Neural cell (in vitro differentiated cells): ENCODE measurements around the gene CLSTN2.

Experiments
- EZH2 ChIP-seq: fragments of 200-600, 300-800 bp; shearing (Covaris generic), sonication (generic); IDR thresholded peaks from 2 replicates; pipeline ENCODE4 v1.6.1; 2014; ENCODE audit warnings: antibody characterized with exemption, low read length, borderline replicate concordance, mild to moderate bottlenecking; ENCODE audit not compliant: insufficient read depth, poor library complexity, severe bottlenecking
- POLR2AphosphoS5 ChIP-seq: IDR thresholded peaks from 2 replicates; pipeline ENCODE4 v1.6.1; 2012
- RAD21 ChIP-seq: fragments of 450-650 bp; conservative IDR thresholded peaks from 2 replicates; pipeline ENCODE4 v1.6.1; 2014; ENCODE audit warnings: antibody characterized with exemption, mild to moderate bottlenecking, moderate library complexity
- REST ChIP-seq: IDR thresholded peaks from 2 replicates; pipeline ENCODE4 v1.6.1; 2012; ENCODE audit warnings: borderline replicate concordance
- TAF1 ChIP-seq: IDR thresholded peaks from 2 replicates; pipeline ENCODE4 v1.6.1; 2012; ENCODE audit warnings: low read depth
- TF ChIP-seq, protein P1 (sequence below): fragments of 450-650 bp; IDR thresholded peaks from 2 replicates; pipeline ENCODE4 v1.5.1; 2014; ENCODE audit warnings: antibody characterized with exemption, mild to moderate bottlenecking, moderate library complexity; ENCODE audit not compliant: poor library complexity, severe bottlenecking

- no peak for TF ChIP-seq EZH2
- no peak for TF ChIP-seq TAF1
- TF ChIP-seq, protein P1, sequence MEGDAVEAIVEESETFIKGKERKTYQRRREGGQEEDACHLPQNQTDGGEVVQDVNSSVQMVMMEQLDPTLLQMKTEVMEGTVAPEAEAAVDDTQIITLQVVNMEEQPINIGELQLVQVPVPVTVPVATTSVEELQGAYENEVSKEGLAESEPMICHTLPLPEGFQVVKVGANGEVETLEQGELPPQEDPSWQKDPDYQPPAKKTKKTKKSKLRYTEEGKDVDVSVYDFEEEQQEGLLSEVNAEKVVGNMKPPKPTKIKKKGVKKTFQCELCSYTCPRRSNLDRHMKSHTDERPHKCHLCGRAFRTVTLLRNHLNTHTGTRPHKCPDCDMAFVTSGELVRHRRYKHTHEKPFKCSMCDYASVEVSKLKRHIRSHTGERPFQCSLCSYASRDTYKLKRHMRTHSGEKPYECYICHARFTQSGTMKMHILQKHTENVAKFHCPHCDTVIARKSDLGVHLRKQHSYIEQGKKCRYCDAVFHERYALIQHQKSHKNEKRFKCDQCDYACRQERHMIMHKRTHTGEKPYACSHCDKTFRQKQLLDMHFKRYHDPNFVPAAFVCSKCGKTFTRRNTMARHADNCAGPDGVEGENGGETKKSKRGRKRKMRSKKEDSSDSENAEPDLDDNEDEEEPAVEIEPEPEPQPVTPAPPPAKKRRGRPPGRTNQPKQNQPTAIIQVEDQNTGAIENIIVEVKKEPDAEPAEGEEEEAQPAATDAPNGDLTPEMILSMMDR = no peak
- TF ChIP-seq POLR2AphosphoS5 = no peak
- TF ChIP-seq RAD21 = no peak
- TF ChIP-seq REST = no peak
Observed at GRCh38 chr3:140298569-140299070, 363.6 kb downstream of the CLSTN2 start.
